GM04503 (cell line): ENCODE data around the gene TRPM5.

Experiments
- DNase-seq: peaks from one replicate; pipeline ENCODE4 v3.0.0-alpha.2; 2012; ENCODE audit warnings: low read depth

TRPM5 gene

DNA sequence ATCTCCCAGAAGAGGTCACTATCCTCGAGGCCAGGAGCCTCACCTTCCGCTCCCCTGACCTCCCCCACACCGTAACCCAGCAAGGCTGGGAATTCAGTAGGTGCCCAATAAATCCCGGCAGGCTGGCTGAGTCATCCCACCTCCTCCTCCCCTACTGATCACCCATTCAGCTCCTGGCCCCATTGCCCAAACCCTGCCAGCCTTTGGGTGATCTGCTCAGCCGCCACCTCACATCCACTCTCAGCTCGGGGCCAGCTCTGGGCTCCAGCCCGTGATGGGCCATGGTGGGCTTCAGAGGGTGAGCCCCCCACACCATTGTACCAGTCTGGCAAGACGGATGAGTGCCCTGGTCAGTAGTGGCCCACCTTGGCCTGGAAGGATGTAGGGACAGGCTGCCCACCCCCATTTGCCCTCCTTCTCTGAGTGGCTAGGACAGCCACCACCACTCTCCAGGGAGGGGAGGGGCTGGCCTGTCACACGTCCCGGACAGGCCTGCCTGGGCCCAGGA, 8.2 kb downstream of the TRPM5 start:
- no peak for DNase-seq

DNA sequence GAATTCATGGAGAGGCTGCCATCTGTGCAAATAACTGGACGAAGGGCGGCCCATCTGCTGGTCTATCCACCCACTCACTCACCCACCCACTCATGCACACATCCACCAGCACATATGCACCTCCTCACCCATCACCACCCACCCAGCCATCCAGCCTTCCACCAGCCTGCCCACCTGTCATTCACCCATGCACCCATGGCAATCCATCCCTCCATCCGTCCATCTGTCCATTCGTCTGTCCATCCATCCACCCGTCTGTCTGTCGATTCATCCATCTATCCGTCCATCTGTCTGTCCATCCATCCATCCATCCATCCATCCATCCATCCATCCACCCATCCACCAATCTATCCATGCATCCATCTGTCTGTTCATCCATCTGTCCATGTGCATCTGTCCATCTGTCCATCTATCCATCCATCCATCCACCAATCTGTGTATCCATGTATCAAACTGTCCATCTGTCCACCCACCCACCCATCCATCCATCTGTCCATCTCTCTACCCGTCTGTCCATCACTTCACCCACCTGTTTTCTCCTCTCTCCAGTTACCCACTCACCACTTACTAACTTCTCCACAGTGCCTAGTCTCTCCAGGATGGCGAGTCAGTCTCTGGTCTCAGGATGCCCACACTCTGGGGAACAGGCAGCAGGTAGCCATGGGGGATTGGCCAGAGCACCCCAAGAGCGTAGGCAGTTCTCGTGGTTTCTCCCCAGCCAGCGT, 8.9 kb downstream of the TRPM5 start:
- no peak for DNase-seq

DNA sequence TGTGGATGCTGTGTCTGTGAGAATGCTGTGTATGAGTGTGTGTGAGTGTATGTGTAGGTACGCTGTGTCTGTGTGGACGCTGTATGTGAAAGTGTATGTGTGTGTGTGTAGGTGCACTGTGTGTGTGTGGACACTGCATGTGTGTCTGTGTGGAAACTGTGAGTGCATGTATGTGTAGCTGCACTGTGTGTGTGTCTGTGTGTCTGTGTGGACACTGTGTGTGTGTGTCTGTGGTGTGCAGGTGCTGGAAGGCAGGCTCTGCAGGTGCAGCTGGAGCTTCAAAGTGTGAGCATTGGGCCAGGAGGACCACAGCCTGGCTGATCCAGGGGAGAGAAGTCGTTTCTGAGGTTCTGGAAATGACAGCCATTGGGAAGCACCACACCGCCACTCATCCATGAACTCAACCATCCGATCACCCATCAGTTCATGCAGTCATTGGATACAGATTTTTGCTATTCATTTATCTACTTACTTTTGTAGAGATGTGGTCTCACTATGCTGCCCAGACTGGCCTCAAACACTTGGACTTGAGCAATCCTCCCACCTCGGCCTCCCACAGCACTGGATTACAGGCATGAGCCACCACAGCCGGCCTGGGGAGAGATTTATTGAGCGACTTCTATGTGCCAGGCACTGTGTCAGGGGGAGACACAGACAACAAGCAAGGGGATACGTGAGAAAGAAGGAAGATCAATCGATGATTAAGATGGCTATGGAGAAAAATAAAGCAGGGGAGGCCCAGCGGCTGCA, 9.6 kb downstream of the TRPM5 start:
- DNase-seq: no peak

DNA sequence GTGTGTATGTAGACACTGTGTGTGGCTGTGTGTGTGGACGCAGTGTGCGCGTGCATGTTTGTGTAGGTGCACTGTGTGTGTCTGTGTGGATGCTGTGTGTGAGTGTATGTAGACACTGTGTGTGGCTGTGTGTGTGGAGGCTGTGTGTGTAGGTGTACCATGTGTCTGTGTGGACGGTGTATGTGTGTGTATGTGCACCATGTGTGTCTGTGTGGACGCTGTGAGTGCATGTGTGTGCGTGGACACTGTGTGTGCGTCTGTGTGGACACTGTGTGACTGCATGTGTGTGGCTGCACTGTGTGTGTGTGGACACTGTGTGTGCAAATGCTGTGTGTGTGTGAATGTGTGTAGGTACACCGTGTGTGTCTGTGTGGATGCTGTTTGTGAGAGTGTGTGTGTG, 10.3 kb downstream of the TRPM5 start:
- no peak for DNase-seq

DNA sequence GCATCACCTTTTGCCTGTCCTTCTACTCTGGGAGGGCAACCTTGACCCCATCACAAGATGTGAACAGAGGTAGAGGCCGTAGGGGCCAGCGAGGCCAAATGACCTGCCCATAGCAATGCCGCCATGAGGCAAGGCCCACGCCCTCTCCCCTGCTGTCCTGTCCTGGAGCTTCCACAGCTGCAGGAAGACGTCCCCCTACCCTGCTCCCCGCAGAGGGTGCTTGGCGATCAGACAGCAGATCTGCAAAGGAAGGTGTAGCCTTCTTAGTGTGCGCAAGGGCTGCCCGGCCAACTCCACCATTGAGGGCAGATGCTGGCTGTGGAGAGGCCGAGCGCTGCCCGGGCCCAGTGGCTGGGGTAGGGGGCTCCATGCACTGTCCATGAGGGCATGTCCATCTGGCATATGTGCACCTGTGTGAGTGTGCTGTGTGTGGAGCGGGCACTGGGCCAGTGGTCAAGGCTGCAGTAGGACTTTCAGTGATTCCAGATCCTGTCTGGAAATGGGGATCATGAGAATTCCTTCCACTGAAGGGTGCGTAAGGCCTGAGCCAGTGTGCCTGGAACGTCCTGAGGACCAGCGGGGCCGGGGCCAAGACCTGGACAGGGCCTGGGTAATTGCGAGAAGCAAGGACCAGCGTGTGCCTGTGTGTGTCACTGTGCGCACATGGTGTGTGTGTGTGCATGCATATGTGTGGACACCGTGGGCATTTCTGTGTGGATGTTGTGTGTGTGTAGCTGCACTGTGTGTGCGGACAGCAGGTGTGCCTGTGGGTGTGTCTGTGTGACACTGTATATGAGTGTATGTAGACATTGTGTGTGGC, 11.0 kb downstream of the TRPM5 start:
- no peak for DNase-seq

DNA sequence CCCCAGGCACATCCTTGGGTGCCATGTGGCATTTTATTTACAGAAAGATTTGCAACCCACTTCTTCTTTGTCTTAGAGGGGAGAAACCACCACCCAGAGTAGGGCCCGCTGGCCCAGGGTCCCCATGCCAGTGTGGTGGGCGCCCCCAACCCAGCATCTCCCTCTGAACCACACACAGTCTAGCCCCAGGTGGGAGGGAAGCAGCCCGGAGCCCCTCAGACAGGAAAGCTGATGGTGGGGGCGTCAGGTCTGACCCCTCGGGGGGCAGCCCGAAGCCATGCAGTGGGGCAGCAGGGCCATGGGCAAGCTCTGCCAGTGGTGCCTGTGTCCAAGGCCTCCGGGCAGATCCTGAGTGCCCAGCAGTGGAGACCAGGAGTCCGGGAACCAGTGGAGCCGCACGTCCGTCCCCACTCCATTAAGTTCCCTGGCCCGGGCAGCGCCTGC, 11.7 kb downstream of the TRPM5 start:
- no peak for DNase-seq

DNA sequence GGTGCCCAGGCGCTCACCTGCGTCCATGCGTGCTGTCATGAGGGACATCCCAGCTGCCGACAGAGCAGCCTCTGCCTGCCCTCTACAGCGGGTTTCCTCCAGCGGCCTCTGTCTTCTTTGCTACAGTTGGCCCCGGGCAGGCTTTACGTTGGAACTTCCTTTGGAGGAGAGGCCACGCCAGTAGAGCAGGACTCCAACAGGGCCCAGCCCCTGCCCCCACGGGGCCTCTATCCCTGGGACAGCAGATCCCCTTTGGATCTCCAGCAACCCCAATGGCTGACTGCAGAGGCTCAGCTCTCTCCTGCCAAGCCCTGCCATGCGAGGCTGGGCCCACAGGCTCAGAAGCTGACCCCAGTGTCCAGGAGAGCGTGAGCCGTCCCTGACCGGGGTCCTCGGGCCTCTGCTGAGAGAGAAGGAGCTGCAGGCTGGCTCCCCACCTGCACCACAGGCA, 12.1 kb downstream of the TRPM5 start:
- DNase-seq: no peak

DNA sequence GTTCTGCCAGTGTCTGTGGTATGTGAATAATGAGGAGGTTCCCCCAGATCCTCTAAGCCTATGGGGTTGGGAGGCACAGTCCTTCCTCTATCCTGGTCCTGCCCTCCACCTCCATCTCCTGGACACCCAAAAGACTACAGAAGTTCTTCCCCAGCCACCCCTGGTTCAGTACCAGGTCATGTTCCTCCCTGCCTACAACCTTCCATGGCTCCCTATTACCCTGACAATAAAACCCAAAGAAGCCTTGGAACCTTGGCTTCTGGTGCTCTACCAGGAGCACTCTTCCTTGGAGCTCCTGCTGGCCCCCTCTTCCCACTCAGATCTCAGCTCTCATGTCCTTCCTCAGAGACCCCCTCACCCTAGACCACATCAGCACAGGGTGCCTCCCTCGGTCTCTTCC, 12.9 kb downstream of the TRPM5 start:
- DNase-seq: no peak

DNA sequence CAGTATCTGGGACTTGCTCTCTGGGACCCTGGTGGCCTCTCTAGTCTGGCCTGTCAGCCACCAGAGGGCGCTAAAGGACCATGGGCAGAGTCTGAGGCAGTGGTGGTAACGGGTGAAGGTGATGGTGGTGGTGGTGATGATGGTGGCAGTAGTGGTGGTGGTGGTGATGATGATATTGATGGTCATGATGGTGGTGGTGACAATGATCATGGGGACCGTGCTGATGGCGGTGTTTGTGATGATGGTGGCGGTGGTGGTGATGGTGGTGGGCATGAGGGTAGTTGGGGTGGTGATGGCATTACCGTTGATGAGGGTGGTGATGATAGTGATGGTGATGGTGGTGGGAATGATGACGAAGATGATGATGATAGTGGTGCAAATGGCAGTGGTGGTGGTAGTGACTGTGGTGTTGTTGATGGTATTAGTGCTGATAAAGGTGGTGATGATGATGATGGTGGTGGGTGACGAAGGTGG, 16.0 kb downstream of the TRPM5 start:
- no peak for DNase-seq

DNA sequence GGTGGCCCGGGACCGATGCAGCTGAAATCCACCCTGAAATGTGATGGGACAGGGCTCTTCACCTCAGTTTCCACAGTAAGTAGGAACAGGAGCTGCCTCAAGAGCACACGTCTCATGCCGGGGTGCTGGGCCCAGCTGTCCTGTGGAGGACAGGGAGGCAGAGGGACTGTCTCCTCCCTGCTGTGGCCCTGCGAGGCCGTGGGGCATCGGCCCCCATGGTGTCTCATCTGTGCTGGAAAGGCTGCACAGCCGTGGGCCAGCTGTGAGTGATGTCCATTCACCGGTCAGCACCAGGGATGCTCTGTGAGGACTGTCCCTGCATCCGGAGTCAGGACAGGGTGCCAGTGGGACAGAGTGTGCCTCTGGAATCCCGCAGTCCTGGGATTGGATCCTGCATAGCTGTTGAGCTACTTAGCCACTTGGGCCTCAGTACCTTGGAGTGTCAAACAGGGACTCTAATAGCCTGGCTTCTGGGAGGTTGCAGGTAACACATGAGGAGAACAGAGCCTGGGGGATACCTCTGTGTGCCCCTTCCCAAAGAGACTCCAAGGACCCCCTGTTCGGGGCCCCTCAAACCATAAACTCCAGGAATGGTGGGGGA, 16.5 kb downstream of the TRPM5 start:
- no peak for DNase-seq

DNA sequence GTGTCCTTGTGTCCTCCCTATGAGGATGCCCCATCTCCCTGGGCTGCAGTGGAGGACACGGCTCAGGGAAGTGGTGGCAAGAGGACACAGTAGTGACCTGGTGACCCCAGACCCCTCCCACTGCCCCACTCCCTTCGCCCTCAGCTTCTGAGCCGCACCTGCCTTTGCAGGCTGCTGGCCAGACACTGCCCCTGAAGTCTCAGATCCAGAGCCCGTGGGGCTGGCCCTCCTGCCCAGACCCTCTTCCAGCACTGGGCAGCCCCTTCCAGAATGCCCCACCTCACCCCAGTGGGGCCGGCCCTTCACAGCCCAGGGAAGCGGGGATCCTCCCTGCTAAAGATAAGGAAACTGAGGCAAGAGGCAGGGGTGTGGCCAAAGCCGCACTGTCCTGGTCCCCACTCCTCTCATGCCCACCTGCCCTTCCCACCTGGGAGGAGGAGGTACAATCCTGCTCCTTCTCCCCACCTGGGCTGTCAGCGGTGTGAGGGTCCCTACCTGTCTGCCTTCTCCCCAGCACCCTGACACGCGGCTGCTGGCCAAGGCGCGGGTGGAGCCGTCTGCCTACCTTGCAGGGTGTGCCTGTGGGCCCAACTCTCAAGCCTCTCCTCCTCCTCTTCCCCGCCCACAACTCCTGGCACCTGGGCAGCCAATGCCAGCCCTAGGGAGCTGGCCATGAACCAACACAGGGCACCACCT, 17.3 kb downstream of the TRPM5 start:
- no peak for DNase-seq

DNA sequence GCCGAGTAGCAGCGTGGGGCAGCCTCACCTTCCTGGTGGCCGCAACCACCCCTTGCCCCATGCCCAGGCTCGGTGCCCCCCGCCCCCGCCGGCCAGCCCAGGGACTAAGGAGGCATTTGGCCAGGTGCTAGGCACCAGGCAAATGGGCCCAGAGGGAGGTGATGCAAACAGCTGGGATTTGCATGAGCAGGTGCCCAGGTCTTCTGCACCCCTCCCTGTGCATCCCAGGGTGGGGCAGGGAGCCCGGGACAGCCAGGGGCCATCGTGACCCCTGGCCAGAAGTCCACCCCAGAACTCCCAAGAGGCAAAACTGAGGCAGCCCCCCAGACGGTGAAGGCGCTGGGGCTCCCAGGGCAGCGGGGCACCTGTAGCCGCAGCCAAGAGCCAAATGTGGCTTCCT, 18.1 kb downstream of the TRPM5 start:
- no peak for DNase-seq

DNA sequence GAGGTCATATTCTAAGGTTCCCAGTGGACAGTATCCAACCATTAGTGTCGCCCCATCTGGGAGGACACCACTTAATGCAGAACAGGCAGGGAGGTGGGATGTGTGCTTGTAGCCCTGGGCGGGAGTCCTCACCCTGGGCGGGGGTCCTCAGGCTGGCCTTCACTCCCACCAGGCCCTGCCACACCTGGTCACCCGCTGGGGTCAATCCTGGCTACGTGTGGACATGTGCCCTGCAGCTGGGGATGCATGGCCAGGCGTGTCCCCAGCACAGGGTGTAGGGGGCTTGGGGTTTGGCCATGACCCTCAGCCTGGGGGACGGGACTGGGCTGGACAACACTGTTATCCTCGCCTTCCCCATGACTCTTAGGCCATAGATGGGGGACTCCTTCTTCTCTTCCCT, 18.8 kb downstream of the TRPM5 start:
- DNase-seq: no peak

DNA sequence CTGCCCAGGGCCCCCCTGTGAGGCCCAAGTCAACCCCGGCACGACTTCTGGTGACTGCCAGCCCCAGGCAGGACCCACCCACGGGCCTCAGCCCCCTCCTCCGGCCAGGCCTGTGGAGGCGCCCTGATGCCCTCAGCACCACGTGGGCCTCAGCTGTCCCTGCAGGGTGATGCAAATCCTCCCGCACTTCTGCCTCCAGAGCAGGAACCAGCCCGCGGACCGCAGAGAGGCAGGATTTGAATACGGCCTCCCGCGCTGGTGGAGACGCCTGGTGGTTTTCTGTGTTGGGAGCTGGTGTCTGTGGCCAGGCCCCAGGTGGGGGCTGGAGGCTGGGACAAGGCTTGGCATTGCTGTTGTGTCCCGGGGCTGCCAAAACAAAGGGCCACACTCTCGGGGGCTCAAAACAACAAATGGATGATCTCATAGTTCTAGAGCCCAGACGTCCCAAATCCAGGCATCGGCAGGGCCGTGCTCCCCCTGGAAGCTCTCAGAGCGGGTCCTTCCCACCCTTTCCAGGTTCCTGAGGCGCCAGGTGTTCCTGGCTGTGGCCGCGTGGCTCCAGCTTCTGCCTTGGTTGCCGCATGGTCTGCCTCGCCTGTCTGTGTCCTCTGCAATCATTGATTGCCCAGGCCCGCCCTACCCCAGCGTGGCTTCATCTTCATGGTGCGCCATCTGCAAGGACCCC, 19.4 kb downstream of the TRPM5 start:
- no peak for DNase-seq

DNA sequence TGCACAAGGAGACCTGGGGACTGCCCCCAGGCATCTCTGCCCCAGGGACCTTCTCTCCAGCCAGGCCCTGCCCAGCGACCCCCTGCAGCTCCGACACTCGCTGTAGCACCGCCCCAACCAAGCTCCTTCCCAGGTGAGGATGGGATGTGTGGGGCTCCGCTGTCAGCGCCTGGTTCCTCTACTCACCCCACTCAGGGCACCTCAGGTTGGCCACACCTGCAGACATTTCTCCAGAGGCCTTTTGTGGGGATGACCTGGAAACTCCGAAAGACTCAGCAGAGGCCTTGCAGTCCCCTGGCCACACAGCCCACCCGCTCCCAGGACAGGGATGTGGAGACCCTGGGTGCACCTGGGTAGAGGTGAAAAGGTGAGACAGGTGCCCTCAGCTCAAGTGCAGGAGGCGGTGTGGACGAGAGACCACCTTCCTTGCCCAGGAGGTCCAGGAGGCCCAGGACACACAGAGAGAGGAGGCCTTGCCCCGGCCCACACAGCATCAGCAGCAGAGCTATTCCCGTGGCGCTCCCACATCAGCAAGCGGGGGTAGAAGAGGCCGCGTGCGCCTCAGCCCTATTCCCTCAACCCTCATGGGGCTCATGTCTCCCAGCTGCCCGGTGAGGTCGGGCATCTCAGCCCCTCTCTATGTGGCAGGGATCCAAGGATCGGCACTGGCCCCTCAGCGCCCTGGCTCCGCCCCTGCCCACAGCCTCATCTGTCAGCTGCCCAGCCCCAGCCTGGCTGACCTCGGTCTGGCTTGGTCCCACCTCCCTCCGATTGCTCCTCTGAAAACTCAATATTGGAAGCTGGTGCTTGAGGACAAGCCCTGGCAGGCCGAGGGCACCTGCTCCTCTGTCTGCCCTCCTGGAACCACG, 20.9 kb downstream of the TRPM5 start:
- DNase-seq: no peak

DNA sequence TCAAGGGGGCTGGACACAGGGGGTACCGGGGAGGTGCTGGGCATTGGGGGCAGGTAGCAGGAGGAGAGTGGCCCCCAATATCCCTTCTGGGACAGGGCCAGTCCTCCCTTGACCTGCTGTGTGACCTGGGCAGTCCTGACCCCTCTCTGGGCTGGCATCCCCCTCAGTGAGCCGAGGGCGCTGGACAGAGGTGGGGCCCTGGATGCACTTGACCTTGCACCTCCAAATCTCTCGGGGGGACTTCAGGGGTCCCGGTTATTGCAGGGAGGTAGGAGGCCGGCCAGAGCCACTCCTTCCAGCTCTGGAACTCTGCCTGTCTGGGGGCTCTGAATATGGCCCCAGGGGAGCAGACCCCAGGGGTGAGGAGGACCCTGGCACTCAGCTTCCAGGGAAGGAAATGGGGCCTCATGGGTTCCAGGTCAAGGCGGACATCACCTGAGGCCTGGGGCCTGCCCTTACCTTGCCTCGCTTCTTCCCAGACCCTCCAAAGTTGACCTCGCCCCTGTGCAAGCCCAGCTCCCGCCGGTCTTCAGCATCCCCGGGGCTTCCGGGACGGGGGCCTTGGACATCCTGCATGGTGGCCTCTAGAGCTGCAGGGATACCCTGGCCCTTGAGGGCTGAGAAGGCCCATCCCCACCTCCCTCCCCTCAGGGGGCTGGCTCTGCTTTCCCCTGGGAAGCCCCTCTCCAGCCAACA, 21.7 kb downstream of the TRPM5 start:
- no peak for DNase-seq

DNA sequence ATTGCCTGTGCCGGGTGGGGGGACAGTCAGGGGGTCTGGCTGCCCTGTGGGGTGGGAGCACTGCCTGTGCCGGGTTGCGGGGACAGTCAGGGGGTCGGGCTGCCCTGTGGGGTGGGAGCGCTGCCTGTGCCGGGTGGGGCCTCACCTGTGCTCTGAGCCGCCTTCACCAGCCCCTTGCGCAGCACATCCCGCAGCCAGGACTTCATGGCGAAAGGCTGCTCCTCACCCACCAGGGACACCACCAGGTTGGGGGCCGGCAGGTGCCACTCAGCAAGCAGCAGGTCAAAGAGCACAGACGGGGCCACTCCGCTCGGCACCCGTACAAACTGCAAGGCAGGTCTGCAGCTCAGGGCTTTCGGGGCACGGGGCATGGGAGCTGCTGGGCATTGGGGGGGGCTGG, 22.3 kb downstream of the TRPM5 start:
- DNase-seq: no peak

DNA sequence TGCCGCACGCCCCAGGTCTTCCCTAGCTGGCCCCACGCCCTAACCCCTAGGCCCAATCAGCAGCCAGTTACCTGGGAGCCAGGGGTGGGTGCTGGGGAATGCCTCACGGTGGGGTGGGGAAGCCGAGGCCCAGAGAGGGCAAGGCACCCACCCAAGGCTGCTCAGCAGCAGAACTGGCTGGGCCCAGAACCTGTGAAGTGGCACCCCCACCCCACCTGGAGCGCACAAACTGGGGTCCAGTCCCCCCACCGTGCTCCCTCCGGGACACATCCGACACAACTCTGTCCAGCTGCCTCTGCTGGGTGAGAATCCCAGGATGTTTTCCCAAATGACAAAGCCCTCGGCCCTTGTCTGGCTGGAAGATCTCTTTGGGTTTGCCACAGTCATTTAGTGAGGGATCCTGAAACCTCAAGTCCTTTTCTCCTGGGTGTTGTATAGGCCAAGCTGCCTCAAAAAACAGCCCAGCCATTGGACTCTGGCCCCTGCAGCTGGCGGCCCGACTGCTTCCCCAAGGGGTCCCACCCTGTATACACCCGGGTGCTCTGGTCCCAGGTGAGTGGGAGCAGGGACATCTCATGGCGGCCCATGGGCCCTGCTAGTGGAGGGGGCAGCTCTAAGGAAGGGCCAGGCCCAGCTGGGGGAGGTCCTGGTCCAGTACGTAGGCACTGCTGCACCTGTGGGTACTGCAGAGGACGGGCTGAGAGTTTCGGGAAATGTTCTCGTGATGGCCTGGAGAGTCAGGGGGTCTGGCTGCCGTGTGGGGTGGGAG, 22.9 kb downstream of the TRPM5 start:
- DNase-seq: no peak
